BE2C (cell line): ENCODE data around the gene MAP3K13.

Source experiments
- DNase-seq: peaks from one replicate; pipeline ENCODE4 v3.0.0-alpha.2; 2020
- H3K27me3 ChIP-seq: fragments of 250-450 bp; sonication (Bioruptor Pico); 2 replicates; pipeline ENCODE4 v1.5.1; 2020; ENCODE audit warnings: mild to moderate bottlenecking
- H3K36me3 ChIP-seq: fragments of 250-450 bp; sonication (Bioruptor Pico); 2 replicates; pipeline ENCODE4 v1.5.1; 2020; ENCODE audit warnings: mild to moderate bottlenecking
- H3K4me1 ChIP-seq: fragments of 250-450 bp; sonication (Bioruptor Pico); 2 replicates; pipeline ENCODE4 v1.5.1; 2020
- H3K4me3 ChIP-seq: 2 replicates; pipeline ENCODE4 v1.5.1; 2011; ENCODE audit warnings: low read depth, low read length
- H3K9me3 ChIP-seq: fragments of 250-450 bp; sonication (Bioruptor Pico); 2 replicates; pipeline ENCODE4 v1.5.1; 2020
- CTCF ChIP-seq: IDR thresholded peaks from 2 replicates; pipeline ENCODE4 v1.5.1; 2012; ENCODE audit warnings: mild to moderate bottlenecking, low read depth, low read length

MAP3K13 gene

GRCh38 chr3:185319801-185320200 is 43.1 kb upstream of the MAP3K13 start:
- Histone ChIP-seq H3K27me3 (no peaks in the 10 kb centered on the region), H3K36me3 (no peaks in the 10 kb centered on the region), H3K4me1 (peaks cover 3% of the 10 kb centered on the region; the same call in 1 of the 2 replicates), H3K4me3 (no peak overlapping the region), H3K9me3 (no peaks in the 10 kb centered on the region)
- no peak for DNase-seq
- no peak for TF ChIP-seq CTCF

- Histone ChIP-seq H3K4me1 (peaks cover 3% of the 10 kb centered on the region; the same call in 1 of the 2 replicates), H3K27me3 (no peaks in the 10 kb centered on the region), H3K36me3 (no peaks in the 10 kb centered on the region), H3K4me3 (no peak overlapping the region), H3K9me3 (no peaks in the 10 kb centered on the region)
- no peak for DNase-seq
- TF ChIP-seq CTCF, result no peak
Measured at GRCh38 chr3:185320949-185321348, 42.0 kb upstream of the MAP3K13 start.

DNA sequence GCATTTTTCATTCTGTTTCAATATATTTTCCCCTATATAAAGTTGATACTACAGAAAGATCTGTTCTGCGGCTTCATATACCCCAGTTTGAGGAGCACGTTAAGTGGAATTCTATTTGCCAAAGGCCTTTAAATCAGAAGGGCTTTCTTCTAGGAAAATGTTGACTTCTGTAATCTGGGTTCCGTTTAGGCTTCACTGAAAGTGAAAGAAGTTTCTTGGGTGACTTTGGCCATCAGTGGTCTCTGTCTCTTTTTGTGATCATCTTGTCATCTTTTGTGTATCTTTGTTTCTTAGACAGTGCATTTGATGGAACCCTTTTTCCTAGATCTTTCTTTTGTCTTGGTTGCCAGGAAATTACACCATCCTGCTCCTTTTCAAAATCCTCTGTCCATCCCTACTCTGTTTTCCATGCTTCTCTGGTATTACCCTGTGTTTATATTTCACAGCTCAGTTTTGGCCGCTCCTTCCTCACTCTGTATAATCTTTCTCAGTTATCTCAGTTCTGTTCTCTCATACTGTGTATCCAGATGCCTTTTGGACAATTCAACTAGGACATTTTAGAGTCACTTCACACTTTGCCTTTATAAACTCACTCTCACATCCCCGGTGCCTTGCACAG is 40.7 kb upstream of the MAP3K13 start:
- no peaks in the 10 kb centered on the region for H3K27me3 ChIP-seq
- H3K4me1 ChIP-seq, result peaks cover 3% of the 10 kb centered on the region; the same call in 1 of the 2 replicates
- no peaks in the 10 kb centered on the region for H3K9me3 ChIP-seq
- no peak overlapping the region for H3K4me3 ChIP-seq
- no peaks in the 10 kb centered on the region for H3K36me3 ChIP-seq
- no peak for DNase-seq
- no peak for TF ChIP-seq CTCF

DNA sequence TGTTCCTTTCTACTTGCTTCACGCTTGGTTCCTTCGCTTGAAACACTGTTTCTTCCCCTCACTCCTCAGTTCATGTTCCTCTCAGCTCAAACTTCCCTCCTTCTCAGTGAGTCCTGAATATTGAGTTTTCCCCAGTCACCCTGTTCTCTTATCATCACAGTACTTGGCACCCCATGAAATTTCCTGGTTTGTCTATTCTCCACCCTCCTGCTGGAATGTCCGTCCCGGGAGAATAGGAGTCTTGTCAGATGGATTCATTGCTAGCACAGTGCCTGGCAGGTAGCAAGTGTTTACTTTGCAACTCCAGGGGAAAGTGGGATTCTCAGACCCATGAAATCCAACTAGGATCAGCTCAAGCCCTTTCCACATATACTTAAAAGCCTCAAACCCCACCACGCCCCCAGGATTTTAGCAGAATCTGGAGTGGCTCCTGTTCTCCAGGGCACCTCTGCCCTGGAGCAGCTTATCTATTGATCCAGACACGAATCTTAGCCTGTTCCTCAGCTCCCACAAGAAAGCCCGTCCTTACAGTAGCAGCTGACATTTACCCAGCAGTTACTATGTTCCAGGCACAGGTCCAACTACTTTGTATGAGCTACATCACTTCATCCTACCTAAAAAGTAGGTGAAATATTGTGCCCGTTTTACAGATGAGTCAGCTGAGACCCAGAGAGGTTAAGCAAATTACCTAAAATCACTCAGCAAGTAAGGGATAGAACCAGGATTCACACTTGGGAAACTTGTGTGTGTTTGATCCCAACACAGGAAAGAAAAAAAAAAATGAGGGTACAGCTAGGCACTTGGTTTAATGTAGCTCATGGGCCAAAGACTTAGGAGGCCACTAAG is 36.8 kb upstream of the MAP3K13 start:
- no peaks in the 10 kb centered on the region for H3K36me3 ChIP-seq
- DNase-seq, result no peak

GRCh38 chr3:185327062-185327461 is 35.9 kb upstream of the MAP3K13 start:
- Histone ChIP-seq H3K4me3 (no peak overlapping the region), H3K27me3 (no peaks in the 10 kb centered on the region), H3K36me3 (no peaks in the 10 kb centered on the region), H3K4me1 (peaks cover 3% of the 10 kb centered on the region; the same call in 1 of the 2 replicates), H3K9me3 (no peaks in the 10 kb centered on the region)
- DNase-seq, result no peak
- no peak for TF ChIP-seq CTCF

More for the DNA sequence above, 36.8 kb upstream of the MAP3K13 start:
- Histone ChIP-seq H3K9me3 (no peaks in the 10 kb centered on the region), H3K4me1 (peaks cover 3% of the 10 kb centered on the region; the same call in 1 of the 2 replicates), H3K27me3 (no peaks in the 10 kb centered on the region), H3K4me3 (no peak overlapping the region)
- no peak for TF ChIP-seq CTCF

DNA sequence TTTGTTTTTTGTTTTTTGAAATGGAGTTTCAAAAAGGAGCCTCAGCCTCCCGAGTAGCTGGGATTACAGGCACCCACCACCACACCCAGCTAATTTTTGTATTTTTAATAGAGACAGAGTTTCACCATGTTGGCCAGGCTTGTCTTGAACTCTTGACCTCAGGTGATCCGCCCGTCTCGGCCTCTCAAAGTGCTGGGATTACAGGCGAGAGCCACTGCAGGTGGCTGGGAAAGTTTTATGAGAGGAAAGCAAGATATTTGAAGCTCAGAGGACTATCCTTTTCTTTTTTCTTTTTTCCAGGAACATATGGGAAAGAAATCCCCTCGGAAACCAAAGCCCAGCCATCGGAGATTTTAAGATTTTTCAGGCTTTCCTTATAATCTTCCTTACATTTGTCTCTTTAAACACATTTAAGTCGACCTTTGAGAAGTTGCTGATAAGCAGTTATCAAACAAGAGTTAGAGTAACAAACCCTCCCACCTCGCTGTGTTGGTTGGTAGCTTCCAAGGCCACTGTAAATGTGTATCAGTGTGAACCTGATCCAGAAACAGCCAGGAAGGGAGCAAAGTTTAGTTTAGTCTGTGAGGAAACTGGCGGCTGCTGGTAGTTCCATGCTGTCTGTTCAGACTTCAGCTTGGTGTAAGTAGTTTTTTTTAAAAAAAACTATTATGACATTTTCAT is 34.5 kb upstream of the MAP3K13 start:
- no peaks in the 10 kb centered on the region for H3K9me3 ChIP-seq
- H3K4me1 ChIP-seq, result no peaks in the 10 kb centered on the region
- H3K4me3 ChIP-seq, result no peak overlapping the region
- no peak for TF ChIP-seq CTCF
- H3K27me3 ChIP-seq, result no peaks in the 10 kb centered on the region
- DNase-seq, result no peak
- no peaks in the 10 kb centered on the region for H3K36me3 ChIP-seq
